ELR (cell line): Measurements from ENCODE around the gene CHCHD3.

ENCODE experiments used
- DNase-seq: peaks from one replicate; pipeline ENCODE4 v3.0.0-alpha.2; 2015; ENCODE audit warnings: low read depth

Gene CHCHD3

GRCh38 chr7:132815696-132816311, 266.1 kb downstream of the CHCHD3 start:
- DNase-seq = no peak

GRCh38 chr7:132815130-132815529, 266.8 kb downstream of the CHCHD3 start:
- no peak for DNase-seq

- DNase-seq = no peak
These were observed 271.3 kb downstream of the CHCHD3 start for GRCh38 chr7:132810561-132810960.

- DNase-seq = no peak
These were observed 275.1 kb downstream of the CHCHD3 start for GRCh38 chr7:132806834-132807233.

- no peak for DNase-seq
These were observed 276.1 kb downstream of the CHCHD3 start for GRCh38 chr7:132805766-132806165.

GRCh38 chr7:132804849-132805485, 276.9 kb downstream of the CHCHD3 start:
- no peak for DNase-seq

- DNase-seq = no peak
These were observed 281.4 kb downstream of the CHCHD3 start for GRCh38 chr7:132800522-132800921.

- DNase-seq = no peak
These were observed 282.8 kb downstream of the CHCHD3 start for GRCh38 chr7:132799081-132799413.

GRCh38 chr7:132797152-132797551, 284.7 kb downstream of the CHCHD3 start:
- no peak for DNase-seq

GRCh38 chr7:132793474-132793873, 288.4 kb downstream of the CHCHD3 start:
- DNase-seq = no peak

GRCh38 chr7:132791036-132791435, 290.9 kb downstream of the CHCHD3 start:
- no peak for DNase-seq

- no peak for DNase-seq
These were observed 291.8 kb downstream of the CHCHD3 start for GRCh38 chr7:132790104-132790503.

GRCh38 chr7:132789281-132789680, 292.6 kb downstream of the CHCHD3 start:
- no peak for DNase-seq

GRCh38 chr7:132785870-132786269, 296.0 kb downstream of the CHCHD3 start:
- DNase-seq = no peak

- peak; percentile 9 for DNase-seq
These were observed 297.5 kb downstream of the CHCHD3 start for GRCh38 chr7:132784406-132784805.

- DNase-seq = peak; percentile 93
These were observed 298.1 kb downstream of the CHCHD3 start for GRCh38 chr7:132783824-132784223.

GRCh38 chr7:132782777-132783640, 298.9 kb downstream of the CHCHD3 start:
- DNase-seq = peak; percentile 57

GRCh38 chr7:132780822-132781221, 301.1 kb downstream of the CHCHD3 start:
- DNase-seq = no peak

GRCh38 chr7:132779164-132779563, 302.7 kb downstream of the CHCHD3 start:
- DNase-seq = no peak

GRCh38 chr7:132778761-132779160, 303.1 kb downstream of the CHCHD3 start:
- DNase-seq = no peak

- no peak for DNase-seq
These were observed 303.9 kb downstream of the CHCHD3 start for GRCh38 chr7:132777956-132778355.

- no peak for DNase-seq
These were observed 304.5 kb downstream of the CHCHD3 start for GRCh38 chr7:132777414-132777813.

GRCh38 chr7:132776048-132776620, 305.8 kb downstream of the CHCHD3 start:
- no peak for DNase-seq
